ENCODE data around the gene AEBP1.

AEBP1 gene

DNA sequence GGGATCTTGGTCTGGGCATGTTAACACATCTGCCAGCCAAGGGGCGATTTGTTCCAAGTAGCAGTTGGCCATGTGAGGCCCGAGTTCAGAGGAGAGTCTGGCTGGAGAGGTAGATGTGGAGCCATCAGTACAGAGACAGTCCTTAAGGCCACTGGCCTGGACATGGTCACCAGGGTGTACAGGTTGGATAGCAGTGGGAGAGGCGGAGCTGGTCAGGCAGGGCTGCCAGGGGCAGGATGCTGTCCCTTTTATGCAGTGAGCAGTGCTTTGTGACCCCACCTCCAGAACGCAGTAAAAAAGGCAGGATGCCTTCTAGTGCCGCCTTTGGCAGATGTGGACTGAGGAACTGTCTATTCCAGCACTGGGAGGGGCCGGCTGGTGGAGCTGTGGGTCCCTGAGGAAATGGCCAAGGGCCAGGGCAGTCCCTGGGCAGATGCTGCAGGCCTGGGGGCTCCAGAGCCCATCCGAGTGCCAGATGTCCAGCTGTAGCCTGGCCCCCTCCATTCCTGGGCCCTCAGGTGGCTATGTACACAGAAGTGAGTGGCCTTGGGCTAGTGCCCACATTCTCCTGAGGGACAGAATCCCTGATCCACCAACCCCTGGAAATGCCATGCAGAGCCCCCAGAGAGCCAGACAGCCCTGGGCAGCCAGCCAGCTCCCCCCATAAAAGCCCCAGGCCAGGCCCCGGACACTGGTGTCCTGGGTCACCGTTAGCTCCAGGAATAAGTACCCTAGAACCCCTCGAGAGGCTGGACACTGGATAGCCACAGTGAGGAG, 54.1 kb downstream of the AEBP1 start:
- H3K27me3 ChIP-seq (ENCODE audit: control insufficient read depth in 2 of 2, insufficient read depth in 2 of 2, low read length in 2 of 2), result no peaks in the 10 kb centered on the region
- H3K36me3 ChIP-seq (ENCODE audit: control insufficient read depth in 2 of 2, insufficient read depth in 2 of 2, low read length in 2 of 2), result no peaks in the 10 kb centered on the region
- H3K9ac ChIP-seq (ENCODE audit: low read depth in 1 of 2, low read length in 2 of 2), result no peak overlapping the region
- no peaks in the 10 kb centered on the region for H3K9me3 ChIP-seq (ENCODE audit: control insufficient read depth in 2 of 2, low read length in 2 of 2)
- no peaks in the 10 kb centered on the region for H3K4me1 ChIP-seq (ENCODE audit: control insufficient read depth in 2 of 2, insufficient read depth in 2 of 2, low read length in 2 of 2)
- H3K27ac ChIP-seq (ENCODE audit: low read depth in 2 of 2, low read length in 2 of 2), result no peak overlapping the region
- no peak overlapping the region for H3K4me3 ChIP-seq (ENCODE audit: low read length in 2 of 2)

DNA sequence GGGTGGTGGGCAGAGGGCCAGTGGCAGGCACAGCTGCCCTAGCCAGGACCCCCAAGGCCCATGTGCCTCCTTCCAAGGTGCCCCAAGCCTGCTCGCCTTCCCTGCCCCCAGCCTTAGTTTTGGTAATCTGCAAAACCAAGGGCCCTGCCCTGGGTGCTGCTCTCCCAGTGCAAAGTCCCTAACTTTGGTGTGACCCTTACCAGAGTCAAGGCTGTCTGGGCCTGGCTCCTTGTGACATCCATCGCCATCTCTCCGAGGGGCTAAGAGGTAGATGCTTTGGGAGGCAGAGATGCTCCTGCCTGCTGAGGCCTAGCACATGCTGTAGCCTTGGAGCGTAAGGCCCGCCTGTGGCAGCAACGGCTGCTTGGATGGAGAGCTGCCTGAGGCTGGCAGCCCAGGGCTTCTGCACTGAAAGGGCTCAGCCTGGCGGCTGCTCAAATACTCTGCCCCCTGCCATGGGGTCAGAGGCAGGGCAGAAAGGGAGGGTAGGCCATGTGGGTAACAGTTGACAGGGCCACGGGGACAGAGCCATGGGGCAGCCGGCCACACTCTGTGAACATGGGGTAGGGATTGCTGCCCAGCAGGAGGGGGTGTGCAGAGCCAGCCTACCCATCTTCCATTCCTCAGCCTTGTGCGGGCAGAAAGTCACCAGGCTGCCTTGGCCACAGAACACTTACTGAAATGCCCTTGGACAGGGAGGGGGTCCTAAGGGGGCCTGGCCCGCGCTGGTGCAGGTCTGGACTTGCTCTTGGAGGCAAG, 54.9 kb downstream of the AEBP1 start:
- Histone ChIP-seq H3K36me3 (ENCODE audit: control insufficient read depth in 2 of 2, insufficient read depth in 2 of 2, low read length in 2 of 2) (no peaks in the 10 kb centered on the region), H3K4me1 (ENCODE audit: control insufficient read depth in 2 of 2, insufficient read depth in 2 of 2, low read length in 2 of 2) (no peaks in the 10 kb centered on the region), H3K27me3 (ENCODE audit: control insufficient read depth in 2 of 2, insufficient read depth in 2 of 2, low read length in 2 of 2) (no peaks in the 10 kb centered on the region), H3K27ac (ENCODE audit: low read depth in 2 of 2, low read length in 2 of 2) (no peak overlapping the region), H3K9ac (ENCODE audit: low read depth in 1 of 2, low read length in 2 of 2) (no peak overlapping the region), H3K9me3 (ENCODE audit: control insufficient read depth in 2 of 2, low read length in 2 of 2) (no peaks in the 10 kb centered on the region), H3K4me3 (ENCODE audit: low read length in 2 of 2) (no peak overlapping the region)

DNA sequence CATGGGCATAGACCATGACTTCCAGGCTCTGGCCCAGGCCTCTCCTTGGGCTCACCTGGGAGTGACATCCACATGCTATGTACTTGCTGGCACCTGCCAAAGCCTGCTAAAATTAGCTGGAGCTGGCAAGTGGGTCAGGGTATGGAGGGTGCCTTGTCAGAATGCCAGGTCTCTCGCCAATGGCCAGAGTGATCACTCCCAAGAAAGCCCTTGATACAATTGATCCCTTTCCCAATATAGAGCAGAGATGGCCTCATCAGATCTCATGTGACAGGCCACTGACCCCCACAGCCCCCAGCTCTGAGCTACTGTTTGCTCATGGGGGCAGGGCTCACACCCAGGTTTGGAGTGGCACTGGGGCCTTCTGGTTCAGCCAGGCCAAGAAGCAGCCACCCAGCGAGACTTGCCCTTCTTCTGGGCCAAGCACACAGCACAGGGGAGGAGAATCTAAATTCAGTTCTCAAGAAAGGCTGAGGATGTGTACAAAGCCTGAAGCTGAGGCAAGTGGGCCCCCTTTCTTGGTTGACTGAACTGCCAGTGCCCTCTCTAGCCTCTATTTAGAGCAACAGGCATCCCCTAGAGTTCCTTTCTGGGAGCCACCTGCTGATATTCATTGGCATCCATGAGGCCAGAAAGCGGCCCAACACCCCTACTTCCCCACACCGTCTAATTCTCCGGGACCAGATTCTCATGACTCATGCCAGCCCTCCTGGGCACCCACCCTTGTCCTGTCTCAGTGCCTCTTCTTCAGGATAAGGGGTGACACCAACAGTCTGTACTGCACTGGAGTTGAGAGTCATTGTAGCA, 55.9 kb downstream of the AEBP1 start:
- Histone ChIP-seq H3K9ac (ENCODE audit: low read depth in 1 of 2, low read length in 2 of 2) (no peak overlapping the region), H3K4me3 (ENCODE audit: low read length in 2 of 2) (no peak overlapping the region), H3K9me3 (ENCODE audit: control insufficient read depth in 2 of 2, low read length in 2 of 2) (no peaks in the 10 kb centered on the region), H3K27me3 (ENCODE audit: control insufficient read depth in 2 of 2, insufficient read depth in 2 of 2, low read length in 2 of 2) (no peaks in the 10 kb centered on the region), H3K4me1 (ENCODE audit: control insufficient read depth in 2 of 2, insufficient read depth in 2 of 2, low read length in 2 of 2) (no peaks in the 10 kb centered on the region), H3K27ac (ENCODE audit: low read depth in 2 of 2, low read length in 2 of 2) (no peak overlapping the region), H3K36me3 (ENCODE audit: control insufficient read depth in 2 of 2, insufficient read depth in 2 of 2, low read length in 2 of 2) (no peaks in the 10 kb centered on the region)

DNA sequence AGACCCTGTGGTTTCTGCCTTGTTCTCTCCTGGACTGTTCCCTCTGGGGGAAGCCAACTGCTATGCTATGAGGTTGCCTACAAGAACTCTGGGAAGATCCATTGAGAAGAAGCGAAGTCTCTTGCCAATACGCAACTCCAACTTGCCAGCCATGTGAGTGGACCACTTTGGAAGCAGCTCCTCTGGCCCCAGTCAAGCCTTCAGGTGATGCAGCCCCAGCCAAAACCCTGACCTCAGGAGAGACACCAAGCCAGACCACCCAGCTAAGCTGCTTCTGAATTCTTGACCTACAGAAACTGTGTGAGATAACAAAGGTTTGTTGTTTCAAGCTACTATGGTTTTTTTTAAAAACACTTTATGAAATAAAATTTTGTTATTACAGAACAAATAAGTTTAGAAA, 57.2 kb downstream of the AEBP1 start:
- Histone ChIP-seq H3K9ac (ENCODE audit: low read depth in 1 of 2, low read length in 2 of 2) (no peak overlapping the region), H3K27ac (ENCODE audit: low read depth in 2 of 2, low read length in 2 of 2) (no peak overlapping the region), H3K4me3 (ENCODE audit: low read length in 2 of 2) (no peak overlapping the region), H3K27me3 (ENCODE audit: control insufficient read depth in 2 of 2, insufficient read depth in 2 of 2, low read length in 2 of 2) (no peaks in the 10 kb centered on the region), H3K36me3 (ENCODE audit: control insufficient read depth in 2 of 2, insufficient read depth in 2 of 2, low read length in 2 of 2) (no peaks in the 10 kb centered on the region), H3K4me1 (ENCODE audit: control insufficient read depth in 2 of 2, insufficient read depth in 2 of 2, low read length in 2 of 2) (no peaks in the 10 kb centered on the region), H3K9me3 (ENCODE audit: control insufficient read depth in 2 of 2, low read length in 2 of 2) (no peaks in the 10 kb centered on the region)

DNA sequence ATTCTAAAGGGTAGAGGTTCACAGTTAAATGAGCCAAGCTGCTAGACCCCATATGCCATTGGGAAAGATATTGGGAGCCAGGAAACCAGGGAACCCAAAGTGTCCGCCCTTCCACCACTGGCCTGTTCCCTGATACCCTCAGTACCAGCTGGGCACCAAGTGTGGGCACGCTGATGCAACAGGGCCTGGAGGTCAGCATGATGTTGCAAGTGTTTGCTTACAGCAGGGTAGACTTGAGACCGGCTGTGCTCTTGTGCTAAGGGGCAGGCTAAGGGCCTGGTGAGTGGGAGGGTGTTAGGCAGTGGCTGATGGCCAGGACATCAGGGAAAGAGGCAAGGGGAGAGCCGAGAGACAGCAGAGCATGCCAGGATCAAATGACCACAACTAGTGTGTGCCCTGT, 58.0 kb downstream of the AEBP1 start:
- Histone ChIP-seq H3K4me1 (ENCODE audit: control insufficient read depth in 2 of 2, insufficient read depth in 2 of 2, low read length in 2 of 2) (no peaks in the 10 kb centered on the region), H3K4me3 (ENCODE audit: low read length in 2 of 2) (no peak overlapping the region), H3K36me3 (ENCODE audit: control insufficient read depth in 2 of 2, insufficient read depth in 2 of 2, low read length in 2 of 2) (no peaks in the 10 kb centered on the region), H3K27me3 (ENCODE audit: control insufficient read depth in 2 of 2, insufficient read depth in 2 of 2, low read length in 2 of 2) (no peaks in the 10 kb centered on the region), H3K9ac (ENCODE audit: low read depth in 1 of 2, low read length in 2 of 2) (no peak overlapping the region), H3K27ac (ENCODE audit: low read depth in 2 of 2, low read length in 2 of 2) (no peak overlapping the region), H3K9me3 (ENCODE audit: control insufficient read depth in 2 of 2, low read length in 2 of 2) (no peaks in the 10 kb centered on the region)

DNA sequence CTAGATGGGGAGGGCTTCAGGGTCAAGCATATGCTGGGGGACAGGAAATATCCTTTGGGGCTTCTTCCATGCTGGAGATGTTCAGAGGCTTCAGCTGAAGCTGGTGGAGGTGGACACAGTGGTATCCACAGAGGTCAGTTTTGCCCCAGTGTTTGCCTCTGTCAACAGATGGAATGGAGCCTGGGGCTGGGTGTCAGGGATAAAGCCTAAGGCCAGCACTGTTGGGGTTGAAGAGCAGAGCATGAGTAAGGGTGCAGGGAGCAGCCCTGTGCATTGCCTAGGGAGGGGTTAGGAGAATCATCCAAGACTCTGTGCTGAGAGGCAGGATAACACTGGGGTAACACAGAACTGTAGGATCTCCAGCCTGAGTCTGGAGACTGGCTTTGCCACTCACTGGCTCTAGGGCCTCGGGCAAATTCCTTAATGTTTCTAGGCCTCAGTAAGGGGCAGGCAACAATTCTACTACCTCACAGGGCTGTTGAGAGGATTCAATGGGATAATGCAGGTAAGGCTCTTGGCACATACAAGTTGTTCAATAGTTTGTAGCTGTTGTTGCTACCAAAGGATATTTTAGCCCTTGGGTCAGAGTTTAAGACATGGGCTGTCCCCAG, 58.7 kb downstream of the AEBP1 start:
- Histone ChIP-seq H3K27ac (ENCODE audit: low read depth in 2 of 2, low read length in 2 of 2) (no peak overlapping the region), H3K9ac (ENCODE audit: low read depth in 1 of 2, low read length in 2 of 2) (no peak overlapping the region), H3K27me3 (ENCODE audit: control insufficient read depth in 2 of 2, insufficient read depth in 2 of 2, low read length in 2 of 2) (no peaks in the 10 kb centered on the region), H3K4me1 (ENCODE audit: control insufficient read depth in 2 of 2, insufficient read depth in 2 of 2, low read length in 2 of 2) (no peaks in the 10 kb centered on the region), H3K4me3 (ENCODE audit: low read length in 2 of 2) (no peak overlapping the region), H3K9me3 (ENCODE audit: control insufficient read depth in 2 of 2, low read length in 2 of 2) (no peaks in the 10 kb centered on the region), H3K36me3 (ENCODE audit: control insufficient read depth in 2 of 2, insufficient read depth in 2 of 2, low read length in 2 of 2) (no peaks in the 10 kb centered on the region)

DNA sequence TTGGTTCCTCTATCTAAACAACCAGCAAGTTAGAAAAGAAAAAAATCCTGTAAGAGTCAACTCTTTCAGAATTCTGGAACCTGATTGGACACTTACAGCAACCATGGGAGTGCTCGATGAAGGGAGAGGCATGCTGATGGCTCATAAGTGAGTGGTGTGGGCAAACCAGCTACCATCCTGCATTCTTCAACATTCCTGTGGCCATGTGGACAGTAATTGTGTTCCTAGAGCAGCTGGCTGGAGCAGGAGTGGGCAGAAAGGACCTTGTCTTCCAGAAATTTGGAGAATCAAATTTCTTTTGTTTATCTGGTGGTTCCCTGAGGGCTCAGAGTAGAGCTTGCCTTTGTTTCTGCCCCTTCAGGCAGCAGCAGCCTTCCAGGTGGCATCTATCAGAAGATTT, 59.4 kb downstream of the AEBP1 start:
- no peak overlapping the region for H3K4me3 ChIP-seq (ENCODE audit: low read length in 2 of 2)
- no peak overlapping the region for H3K27ac ChIP-seq (ENCODE audit: low read depth in 2 of 2, low read length in 2 of 2)
- H3K9me3 ChIP-seq (ENCODE audit: control insufficient read depth in 2 of 2, low read length in 2 of 2), result no peaks in the 10 kb centered on the region
- H3K4me1 ChIP-seq (ENCODE audit: control insufficient read depth in 2 of 2, insufficient read depth in 2 of 2, low read length in 2 of 2), result no peaks in the 10 kb centered on the region
- H3K9ac ChIP-seq (ENCODE audit: low read depth in 1 of 2, low read length in 2 of 2), result no peak overlapping the region
- no peaks in the 10 kb centered on the region for H3K27me3 ChIP-seq (ENCODE audit: control insufficient read depth in 2 of 2, insufficient read depth in 2 of 2, low read length in 2 of 2)
- no peaks in the 10 kb centered on the region for H3K36me3 ChIP-seq (ENCODE audit: control insufficient read depth in 2 of 2, insufficient read depth in 2 of 2, low read length in 2 of 2)

All from mucosa of rectum (tissue), 2 donors.